Heart left ventricle (tissue), 13 donors: ENCODE data around the gene FAM168A.

Source experiments
- CTCF ChIP-seq, 12 donors: fragments of 200-600 bp; sonication (generic) in 4 of 12; IDR thresholded peaks; one replicate each; pipeline versions ENCODE4 v1.5.0 to v1.8.0; 2018 to 2022; ENCODE audit warnings: antibody characterized with exemption in 12 of 12, mild to moderate bottlenecking in 5 of 12
- POLR2A ChIP-seq, 2 donors: fragments of 450-650 bp; IDR thresholded peaks; one replicate each; pipeline ENCODE4 v1.6.1; 2017; ENCODE audit warnings: antibody characterized with exemption in 2 of 2, mild to moderate bottlenecking in 2 of 2, moderate library complexity in 2 of 2
- donor health status: ischemic (EF 13 %, LVEDD 7.1; RV severe dilation, severe dysfunction).
- donor health status: DM: no; HTN: yes; CAD: no.
- donor health status: DM: no; HTN: no; CAD: no.
- donor health status: ischemic (EF 25% LVEDD 6.9; RV normal size, moderate dysfunction).
- donor health status: ischemic (EF 25% LVEDD 5.7; RV mildly dilated, moderate dysfunction).
- donor health status: ischemic (EF 35%, LVEDD 5.7; RV mildly dilated, moderate dysfunction).
- donor health status: nonischemic (EF 11% LVEDD 7.7; RV severe dilation, severe dysfunction).
- donor health status: DM: yes; HTN: yes; CAD: no.
- donor health status: PGD.
- donor health status: ischemic (EF 29% LVEDD 5.4; RV normal size, mild dysfunction).
- donor health status: nonischemic (EF 23%, LVEDD 6.1; RV moderate dilation, normal function).

GRCh38 chr11:73429121-73429750 is 168.7 kb downstream of the FAM168A start:
- no peak for TF ChIP-seq CTCF (IDR thresholded peaks at IDR 0.05)
- TF ChIP-seq POLR2A (IDR thresholded peaks at IDR 0.05) = no peak
